Left hindlimb (tissue), 1 donor: ENCODE measurements around the gene HIVEP3.

Source experiments
- DNase-seq: peaks from one replicate; pipeline ENCODE4 v3.0.0-alpha.2; 2018

HIVEP3 gene

GRCh38 chr1:41622859-41623732, 295.6 kb downstream of the HIVEP3 start:
- DNase-seq, result no peak

- no peak for DNase-seq
Observed at GRCh38 chr1:41622402-41622801, 296.3 kb downstream of the HIVEP3 start.

GRCh38 chr1:41621791-41622190, 296.9 kb downstream of the HIVEP3 start:
- DNase-seq, result no peak

- DNase-seq, result no peak
Observed at GRCh38 chr1:41621256-41621655, 297.5 kb downstream of the HIVEP3 start.

- no peak for DNase-seq
Observed at GRCh38 chr1:41620365-41621169, 298.2 kb downstream of the HIVEP3 start.

- no peak for DNase-seq
Observed at GRCh38 chr1:41619511-41620364, 299.0 kb downstream of the HIVEP3 start.

GRCh38 chr1:41618871-41619270, 299.9 kb downstream of the HIVEP3 start:
- no peak for DNase-seq

- DNase-seq, result peak; percentile 75
Observed at GRCh38 chr1:41618066-41618825, 300.5 kb downstream of the HIVEP3 start.

- DNase-seq, result no peak
Observed at GRCh38 chr1:41617336-41617735, 301.4 kb downstream of the HIVEP3 start.

GRCh38 chr1:41616563-41616962, 302.2 kb downstream of the HIVEP3 start:
- no peak for DNase-seq

GRCh38 chr1:41615981-41616380, 302.7 kb downstream of the HIVEP3 start:
- DNase-seq, result no peak

- DNase-seq, result no peak
Observed at GRCh38 chr1:41615316-41615715, 303.4 kb downstream of the HIVEP3 start.

- DNase-seq, result no peak
Observed at GRCh38 chr1:41614818-41615217, 303.9 kb downstream of the HIVEP3 start.

GRCh38 chr1:41613689-41614574, 304.8 kb downstream of the HIVEP3 start:
- no peak for DNase-seq

- no peak for DNase-seq
Observed at GRCh38 chr1:41612953-41613352, 305.8 kb downstream of the HIVEP3 start.

GRCh38 chr1:41611932-41612450, 306.7 kb downstream of the HIVEP3 start:
- DNase-seq, result no peak

GRCh38 chr1:41611068-41611931, 307.4 kb downstream of the HIVEP3 start:
- DNase-seq, result no peak

GRCh38 chr1:41610361-41610760, 308.4 kb downstream of the HIVEP3 start:
- DNase-seq, result no peak

- DNase-seq, result no peak
Observed at GRCh38 chr1:41609166-41609883, 309.4 kb downstream of the HIVEP3 start.
